SK-N-SH treated with all-trans-retinoic acid at 6 μM for 48 hours (cell line): ENCODE measurements around the gene MYH9.

Experiments
- BACH2 ChIP-seq: fragments of 250-450 bp; sonication (Bioruptor Pico); IDR thresholded peaks from 2 replicates; pipeline ENCODE4 v1.9.0; 2021; ENCODE audit warnings: mild to moderate bottlenecking, borderline replicate concordance
- ZFP30 ChIP-seq: fragments of 450-650 bp; formaldehyde crosslinking; IDR thresholded peaks from 2 replicates; pipeline ENCODE4 v1.5.0; 2022; ENCODE audit warnings: mild to moderate bottlenecking, moderate library complexity

- TF ChIP-seq BACH2 (CRISPR knock-in tag): no peak
- TF ChIP-seq ZFP30: no peak
Observed at GRCh38 chr22:36297568-36297967, 90.2 kb downstream of the MYH9 start.
